GM12801 (cell line): ENCODE results near the gene ZSCAN5A.

Experiments used
- CTCF ChIP-seq: IDR thresholded peaks from one replicate; pipeline ENCODE4 v1.5.1; 2011; ENCODE audit warnings: control low read depth; ENCODE audit not compliant: insufficient read length; ENCODE audit errors: extremely low read depth

The ZSCAN5A gene

GRCh38 chr19:56263319-56263718, 51.3 kb downstream of the ZSCAN5A start:
- no peak for TF ChIP-seq CTCF

- TF ChIP-seq CTCF = no peak
These were observed 53.5 kb downstream of the ZSCAN5A start for GRCh38 chr19:56261145-56261544.

- no peak for TF ChIP-seq CTCF
These were observed 56.4 kb downstream of the ZSCAN5A start for GRCh38 chr19:56258272-56258671.

- no peak for TF ChIP-seq CTCF
These were observed 60.9 kb downstream of the ZSCAN5A start for GRCh38 chr19:56253737-56254136.

- TF ChIP-seq CTCF = peak; percentile 16
These were observed 61.8 kb downstream of the ZSCAN5A start for GRCh38 chr19:56252699-56253422.

GRCh38 chr19:56245121-56245740, 69.4 kb downstream of the ZSCAN5A start:
- TF ChIP-seq CTCF = no peak

- TF ChIP-seq CTCF = no peak
These were observed 91.2 kb downstream of the ZSCAN5A start for GRCh38 chr19:56223481-56223880.
